ENCODE measurements around the gene TAS2R60.

- TF ChIP-seq CTCF (IDR thresholded peaks at IDR 0.05) (no peak), POLR2AphosphoS5 (IDR thresholded peaks at IDR 0.05; ENCODE audit: low read depth, low read length) (peak; percentile 74; the same call in 1 of the 2 replicates), YY1 (IDR thresholded peaks at IDR 0.05; ENCODE audit: low read depth) (no peak), TAF1 (IDR thresholded peaks at IDR 0.05; ENCODE audit: borderline replicate concordance, low read depth, low read length) (no peak), USF2 (IDR thresholded peaks at IDR 0.05; ENCODE audit: borderline replicate concordance, low read depth, low read length) (no peak), REST (IDR thresholded peaks at IDR 0.05; ENCODE audit: low read depth, low read length) (no peak), SIN3A (IDR thresholded peaks at IDR 0.05; ENCODE audit: borderline replicate concordance, low read depth, low read length) (no peak), EP300 (IDR thresholded peaks at IDR 0.05; ENCODE audit: borderline replicate concordance in 1 of 2, low read depth in 1 of 2, low read length in 1 of 2) (peak; percentile 62 to 94; a peak in 3 of 4 replicates), SMC3 (IDR thresholded peaks at IDR 0.05; ENCODE audit: low read depth, low read length) (no peak), GATA2 (CRISPR knock-in tag; IDR thresholded peaks at IDR 0.05) (no peak)
These were observed 13.9 kb downstream of the TAS2R60 start for GRCh38 chr7:143456992-143457793.
